ENCODE results near the gene B4GAT1. TPM values are rescaled to one million over a fixed set of nuclear protein-coding genes. Genes with fewer than 3 reads are reported as not detected.
A peak's percentile ranks its signal among the peaks of the same experiment; 100 is the strongest.

B4GAT1 gene
- 20.2 and 29.2 TPM in 2 replicates for total RNA-seq

DNA sequence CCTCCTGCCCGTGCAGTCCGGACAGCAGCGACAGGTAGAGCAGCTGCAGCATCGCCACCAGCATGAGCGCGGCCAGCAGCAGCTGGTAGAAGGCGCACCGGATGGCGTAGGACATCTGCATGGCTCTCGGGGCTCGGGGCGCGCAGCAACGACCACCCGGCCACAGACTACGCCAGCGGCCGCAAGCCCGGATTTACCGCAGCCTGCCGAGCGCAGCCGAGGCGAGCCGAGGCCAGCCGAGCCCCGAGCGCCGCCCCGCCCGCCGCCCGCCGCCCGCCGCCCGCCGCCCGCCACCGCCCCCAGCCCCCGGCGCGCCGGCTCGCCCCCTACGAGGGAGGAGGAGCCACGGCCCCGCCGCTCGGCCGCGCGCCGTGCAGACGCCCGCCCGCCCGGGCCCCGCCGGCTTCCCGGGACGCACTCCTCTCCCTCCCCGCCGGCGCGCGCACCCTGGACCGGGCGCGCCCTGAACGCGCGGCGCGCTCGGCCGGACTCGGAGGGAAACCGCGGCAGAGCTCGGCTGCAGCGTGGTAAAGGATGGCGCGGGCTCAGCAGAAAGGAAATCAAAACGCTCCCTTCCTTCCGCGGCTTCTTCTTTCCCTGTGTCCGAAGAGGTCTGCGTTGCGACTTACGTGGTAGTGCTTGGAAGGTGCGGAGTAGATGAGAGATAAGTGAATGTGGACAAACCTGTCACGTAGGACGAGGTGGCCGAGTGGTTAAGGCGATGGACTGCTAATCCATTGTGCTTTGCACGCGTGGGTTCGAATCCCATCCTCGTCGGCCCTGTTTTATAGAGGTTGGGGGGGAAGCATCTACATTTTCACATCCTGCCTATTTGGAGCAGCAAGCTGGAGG lies at the start of gene B4GAT1:
TSS of gene B4GAT1 (minus strand) at position 205 of the 852 bp plus-strand sequence. CDS start at position 121, 84 bp downstream.

GRCh38 chr11:66371627-66372415 lies 24.4 kb upstream of the B4GAT1 start, which contains the start of gene SLC29A2:
TSS of gene SLC29A2 (minus strand) at chr11:66371760. CDS start at chr11:66371591, 169 bp downstream.

GRCh38 chr11:66344550-66345315 lies 2.7 kb downstream of the B4GAT1 start, which contains the start of gene BRMS1:
TSS of gene BRMS1 (minus strand) at chr11:66345104. CDS start at chr11:66342234, 2,870 bp downstream.

GRCh38 chr11:66336234-66337102 lies 11.0 kb downstream of the B4GAT1 start, which contains the start of gene RIN1:
TSS of gene RIN1 (minus strand) at chr11:66336434. CDS start at chr11:66336402, 32 bp downstream.

DNA sequence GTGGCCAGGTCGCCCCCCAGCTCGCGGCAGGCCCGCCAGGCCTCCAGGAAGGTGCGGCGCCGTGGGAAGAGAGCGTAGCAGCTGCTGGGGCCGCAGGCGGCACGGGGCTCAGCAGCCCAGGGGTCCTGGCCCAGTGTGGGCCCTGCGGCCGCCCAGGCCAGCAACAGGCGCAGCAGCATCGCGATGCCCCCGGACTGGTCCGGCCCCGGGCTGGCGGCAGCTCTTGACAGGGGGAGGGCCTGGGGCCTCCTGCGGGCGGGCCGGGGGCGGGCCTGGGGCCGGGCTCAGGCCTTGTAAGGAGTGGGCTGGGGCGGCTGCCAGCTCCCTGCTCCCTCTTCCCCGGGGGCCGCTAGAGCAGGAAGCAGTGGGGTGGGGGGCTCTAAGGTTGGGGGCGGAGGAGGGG lies 30.6 kb downstream of the B4GAT1 start, which contains the start of gene CD248:
TSS of gene CD248 (minus strand) at position 196 of the 403 bp plus-strand sequence. CDS start at position 179, 17 bp downstream.

Small RNAs within 50 kb of the gene (small RNA-seq; reads per million reads assigned to genes)
- gene RF00017 (not detected), gene RNU1-84P (3.8 reads per million, percentile 73 among the genes with 10 or more reads in this experiment)

Other genes starting within 250 kb of the B4GAT1 start
- 15.8 and 19.2 TPM in 2 replicates for gene KLC2, start 89.9 kb downstream of the B4GAT1 start, total RNA-seq
- 107 and 128 TPM in 2 replicates for gene RAB1B, start 79.0 kb downstream of the B4GAT1 start, total RNA-seq
- 0.13 and 0.14 TPM in 2 replicates for gene CNIH2, start 69.5 kb downstream of the B4GAT1 start, total RNA-seq
- gene YIF1A, start 58.5 kb downstream of the B4GAT1 start, total RNA-seq, result 70.6 and 85.0 TPM in 2 replicates
- gene TMEM151A, start 55.7 kb downstream of the B4GAT1 start, total RNA-seq, result under 0.01 TPM in 1 of 2 replicates, not detected in the other
- gene CD248, start 30.6 kb downstream of the B4GAT1 start, total RNA-seq, result under 0.01 TPM in 1 of 2 replicates, not detected in the other
- gene RIN1, start 11.2 kb downstream of the B4GAT1 start, total RNA-seq, result 5.3 and 7.8 TPM in 2 replicates
- gene BRMS1, start 2.5 kb downstream of the B4GAT1 start, total RNA-seq, result 48.9 and 61.2 TPM in 2 replicates
- 0.27 and 1.0 TPM in 2 replicates for gene SLC29A2, start 24.1 kb upstream of the B4GAT1 start, total RNA-seq
- not detected in 2 replicates for gene NPAS4, start 73.4 kb upstream of the B4GAT1 start, total RNA-seq
- gene MRPL11, start 91.2 kb upstream of the B4GAT1 start, total RNA-seq, result 58.7 and 65.2 TPM in 2 replicates
- gene PELI3, start 119.3 kb upstream of the B4GAT1 start, total RNA-seq, result 3.5 and 5.7 TPM in 2 replicates
- 49.6 and 55.1 TPM in 2 replicates for gene DPP3, start 132.8 kb upstream of the B4GAT1 start, total RNA-seq
- gene BBS1, start 163.0 kb upstream of the B4GAT1 start, total RNA-seq, result 27.9 and 34.2 TPM in 2 replicates
- 8.9 and 12.6 TPM in 2 replicates for gene ZDHHC24, start 198.4 kb upstream of the B4GAT1 start, total RNA-seq
- under 0.01 TPM in 1 of 2 replicates, not detected in the other for gene ACTN3, start 199.3 kb upstream of the B4GAT1 start, total RNA-seq
- gene CTSF, start 221.0 kb upstream of the B4GAT1 start, total RNA-seq, result 7.4 and 10.0 TPM in 2 replicates
- gene CCDC87, start 245.4 kb upstream of the B4GAT1 start, total RNA-seq, result 0.27 and 0.50 TPM in 2 replicates
- gene CCS, start 245.6 kb upstream of the B4GAT1 start, total RNA-seq, result 23.8 and 25.4 TPM in 2 replicates

Data from thoracic aorta endothelial cell (primary cell).